ENCODE measurements around the gene TTC23.

The TTC23 gene

DNA sequence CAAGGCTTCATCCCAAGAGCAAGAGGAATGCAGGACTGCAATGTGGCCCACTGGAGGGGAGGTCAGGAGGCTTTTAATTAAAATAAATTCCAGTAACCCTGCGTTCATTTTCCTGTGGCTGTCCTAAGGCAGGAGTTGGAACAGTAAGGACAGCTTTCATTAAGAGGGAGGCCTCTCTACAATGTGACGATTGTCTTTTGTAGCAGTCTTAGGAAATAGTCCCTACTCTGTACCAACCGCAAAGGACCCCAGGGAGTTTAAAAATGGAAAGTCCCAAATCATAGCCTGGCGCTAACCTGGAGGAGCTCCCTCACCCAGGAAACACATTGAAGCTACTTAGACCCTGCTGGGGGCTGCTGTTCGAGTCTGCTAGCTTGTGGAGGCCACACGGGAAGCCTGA is 81.7 kb downstream of the TTC23 start:
- DNase-seq, result no peak
- Histone ChIP-seq H2AFZ (ENCODE audit: low read length) (no peak overlapping the region), H3K4me3 (ENCODE audit: low read length) (no peak overlapping the region), H4K20me1 (ENCODE audit: insufficient read depth, low read length) (no peaks in the 10 kb centered on the region), H3K27ac (ENCODE audit: low read length) (no peak overlapping the region), H3K9me2 (replicated peaks; ENCODE audit: insufficient read depth, low read length) (no peaks in the 10 kb centered on the region), H3F3A (ENCODE audit: insufficient read depth, low read length) (peaks cover 11% of the 10 kb centered on the region; the same call in 1 of the 2 replicates), H3K9ac (ENCODE audit: low read length) (no peak overlapping the region), H3K79me2 (ENCODE audit: low read length) (no peaks in the 10 kb centered on the region), H3K4me1 (ENCODE audit: low read length) (peaks cover 16% of the 10 kb centered on the region), H3K4me2 (ENCODE audit: low read depth, low read length) (no peak overlapping the region), H3K9me3 (replicated peaks; ENCODE audit: insufficient read depth, low read length) (no peaks in the 10 kb centered on the region), H3K27me3 (replicated peaks; ENCODE audit: insufficient read depth, low read length) (no peaks in the 10 kb centered on the region), H3K36me3 (replicated peaks; ENCODE audit: insufficient read depth, low read length) (no peaks in the 10 kb centered on the region)
- no peak for TF ChIP-seq CTCF (IDR thresholded peaks at IDR 0.05; ENCODE audit: low read length)
- no peak for TF ChIP-seq EZH2phosphoT487 (IDR thresholded peaks at IDR 0.05; ENCODE audit: low read length)
- TF ChIP-seq EZH2 (optimal IDR thresholded peaks at IDR 0.05; ENCODE audit: low read depth, low read length), result no peak

GRCh38 chr15:99167201-99167600 is 82.2 kb downstream of the TTC23 start:
- H3K9me3 ChIP-seq (replicated peaks; ENCODE audit: insufficient read depth, low read length), result no peaks in the 10 kb centered on the region
- DNase-seq, result no peak
- no peak overlapping the region for H3K9ac ChIP-seq (ENCODE audit: low read length)
- H3K4me1 ChIP-seq (ENCODE audit: low read length), result peaks cover 16% of the 10 kb centered on the region
- H3F3A ChIP-seq (ENCODE audit: insufficient read depth, low read length), result peaks cover 11% of the 10 kb centered on the region; the same call in 1 of the 2 replicates
- no peak overlapping the region for H3K27ac ChIP-seq (ENCODE audit: low read length)
- no peaks in the 10 kb centered on the region for H3K27me3 ChIP-seq (replicated peaks; ENCODE audit: insufficient read depth, low read length)
- TF ChIP-seq EZH2 (optimal IDR thresholded peaks at IDR 0.05; ENCODE audit: low read depth, low read length) (no peak), EZH2phosphoT487 (IDR thresholded peaks at IDR 0.05; ENCODE audit: low read length) (no peak), CTCF (IDR thresholded peaks at IDR 0.05; ENCODE audit: low read length) (no peak)
- H3K79me2 ChIP-seq (ENCODE audit: low read length), result no peaks in the 10 kb centered on the region
- H3K4me2 ChIP-seq (ENCODE audit: low read depth, low read length), result no peak overlapping the region
- no peaks in the 10 kb centered on the region for H3K36me3 ChIP-seq (replicated peaks; ENCODE audit: insufficient read depth, low read length)
- H4K20me1 ChIP-seq (ENCODE audit: insufficient read depth, low read length), result no peaks in the 10 kb centered on the region
- no peak overlapping the region for H2AFZ ChIP-seq (ENCODE audit: low read length)
- no peak overlapping the region for H3K4me3 ChIP-seq (ENCODE audit: low read length)
- no peaks in the 10 kb centered on the region for H3K9me2 ChIP-seq (replicated peaks; ENCODE audit: insufficient read depth, low read length)

DNA sequence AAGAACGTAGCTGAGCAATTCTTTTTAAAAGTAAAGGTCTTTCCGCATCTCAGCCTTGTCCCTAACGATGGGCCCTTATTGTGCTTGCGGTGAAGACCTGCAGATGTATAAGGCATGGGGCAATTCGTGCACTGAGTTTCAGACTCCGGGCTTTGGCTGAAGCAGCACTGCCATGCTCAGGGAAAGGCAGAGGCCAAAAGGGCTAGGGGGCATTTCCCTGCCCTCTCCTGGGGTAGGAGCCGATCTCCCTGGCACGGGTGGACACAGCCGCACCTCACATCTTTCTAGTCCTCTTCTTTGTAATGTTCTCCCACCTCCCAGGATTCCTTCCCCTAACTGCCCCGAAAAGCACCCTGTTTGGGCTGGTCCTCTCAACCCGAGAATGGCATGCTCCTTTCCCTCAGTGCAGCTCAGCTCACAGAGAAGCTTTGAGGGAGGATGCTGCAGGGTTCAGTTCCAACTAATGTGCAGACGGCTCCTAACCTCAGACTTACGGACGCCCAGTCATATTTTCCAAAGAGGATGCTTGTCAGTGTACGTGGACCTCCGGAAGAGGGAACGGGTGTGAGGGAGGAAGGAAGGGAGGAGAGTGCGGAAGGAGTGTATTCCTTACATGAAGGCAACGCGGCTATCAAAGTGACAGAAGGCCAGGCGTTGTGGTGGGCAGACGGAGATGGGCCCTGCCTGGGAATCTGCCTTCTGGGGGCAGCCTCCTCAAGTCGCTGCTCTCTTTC is 83.3 kb downstream of the TTC23 start:
- no peaks in the 10 kb centered on the region for H3K9me2 ChIP-seq (replicated peaks; ENCODE audit: insufficient read depth, low read length)
- H3K27ac ChIP-seq (ENCODE audit: low read length), result no peak overlapping the region
- H3K36me3 ChIP-seq (replicated peaks; ENCODE audit: insufficient read depth, low read length), result no peaks in the 10 kb centered on the region

More for the DNA sequence above, 83.3 kb downstream of the TTC23 start:
- Histone ChIP-seq H4K20me1 (ENCODE audit: insufficient read depth, low read length) (no peaks in the 10 kb centered on the region), H3K4me1 (ENCODE audit: low read length) (peaks cover 16% of the 10 kb centered on the region), H3K79me2 (ENCODE audit: low read length) (no peaks in the 10 kb centered on the region), H3K9me3 (replicated peaks; ENCODE audit: insufficient read depth, low read length) (no peaks in the 10 kb centered on the region), H3K4me3 (ENCODE audit: low read length) (no peak overlapping the region), H3F3A (ENCODE audit: insufficient read depth, low read length) (peaks cover 11% of the 10 kb centered on the region; the same call in 1 of the 2 replicates), H3K9ac (ENCODE audit: low read length) (no peak overlapping the region), H2AFZ (ENCODE audit: low read length) (no peak overlapping the region), H3K4me2 (ENCODE audit: low read depth, low read length) (no peak overlapping the region), H3K27me3 (replicated peaks; ENCODE audit: insufficient read depth, low read length) (no peaks in the 10 kb centered on the region)
- DNase-seq, result no peak
- TF ChIP-seq EZH2 (optimal IDR thresholded peaks at IDR 0.05; ENCODE audit: low read depth, low read length) (no peak), EZH2phosphoT487 (IDR thresholded peaks at IDR 0.05; ENCODE audit: low read length) (no peak), CTCF (IDR thresholded peaks at IDR 0.05; ENCODE audit: low read length) (no peak)

All from MM.1S (cell line).